OCI-LY7 (cell line): ENCODE results near the gene RASSF4. TPM values are rescaled to one million over a fixed set of nuclear protein-coding genes. Genes with fewer than 3 reads are reported as not detected.

Experiments
- BruUV-seq: library from RNA; stranded (reverse); fragments of 400-500 nt; replicated peaks from 2 replicates; lab custom pipeline; 2021; lab: Mats Ljungman, UMichigan
- CTCF ChIA-PET: fragments of 300-600 bp; sonication (Branson Sonifier 250); formaldehyde crosslinking; loops from one replicate; lab custom pipeline; 2022; ENCODE audit warnings: antibody characterized with exemption; ENCODE audit not compliant: unreplicated experiment; lab: Charles Lee
- POLR2A ChIA-PET: fragments of 300-600 bp; sonication (Branson Sonifier 250); formaldehyde crosslinking; loops from one replicate; lab custom pipeline; 2022; ENCODE audit warnings: antibody characterized with exemption; lab: Charles Lee
- DNase-seq: peaks from one replicate; pipeline ENCODE4 v3.0.0-alpha.2; 2015; ENCODE audit warnings: low spot score
- H2AFZ ChIP-seq: fragments of 200-600 bp; sonication (generic), shearing (Covaris generic); 2 replicates; pipeline ENCODE4 v1.6.1; 2014; ENCODE audit warnings: mild to moderate bottlenecking, antibody characterized with exemption, low read length, moderate library complexity
- H3K27ac ChIP-seq: fragments of 200-600 bp; sonication (generic); 2 replicates; pipeline ENCODE4 v1.5.1; 2014; ENCODE audit warnings: mixed run types, low read depth, mild to moderate bottlenecking, moderate library complexity, low read length, inconsistent platforms; ENCODE audit not compliant: poor library complexity, severe bottlenecking
- H3K36me3 ChIP-seq: fragments of 200-600 bp; sonication (generic); 2 replicates; pipeline ENCODE4 v1.6.1; 2014; ENCODE audit warnings: mild to moderate bottlenecking, antibody characterized with exemption, low read length, moderate library complexity, mixed read lengths; ENCODE audit not compliant: insufficient read depth
- H3K4me1 ChIP-seq: fragments of 200-600 bp; sonication (generic); 2 replicates; pipeline ENCODE4 v1.5.1; 2014; ENCODE audit warnings: mild to moderate bottlenecking, low read length; ENCODE audit not compliant: insufficient read depth, poor library complexity, severe bottlenecking
- H3K4me2 ChIP-seq: fragments of 200-600 bp; sonication (generic); 2 replicates; pipeline ENCODE4 v1.6.1; 2014; ENCODE audit warnings: mild to moderate bottlenecking, low read length
- H3K4me3 ChIP-seq: fragments of 200-600 bp; sonication (generic); 2 replicates; pipeline ENCODE4 v1.5.1; 2014; ENCODE audit warnings: mild to moderate bottlenecking, low read depth, low read length; ENCODE audit not compliant: poor library complexity, severe bottlenecking
- H3K79me2 ChIP-seq: fragments of 200-600 bp; sonication (generic); 2 replicates; pipeline ENCODE4 v1.6.1; 2016; ENCODE audit warnings: low read depth, mild to moderate bottlenecking, low read length, moderate library complexity, mixed read lengths; ENCODE audit not compliant: insufficient read depth
- H3K9me2 ChIP-seq: fragments of 200-600 bp; sonication (generic); 2 replicates; pipeline ENCODE4 v1.6.1; 2016; ENCODE audit warnings: mild to moderate bottlenecking, low read length, mixed read lengths; ENCODE audit not compliant: insufficient read depth
- H3K9me3 ChIP-seq: fragments of 200-600 bp; sonication (generic); 2 replicates; pipeline ENCODE4 v1.6.1; 2014; ENCODE audit warnings: mild to moderate bottlenecking, mixed run types, low read length, mixed read lengths
- H4K20me1 ChIP-seq: fragments of 200-600 bp; sonication (generic); 2 replicates; pipeline ENCODE4 v1.6.1; 2014; ENCODE audit warnings: mild to moderate bottlenecking, antibody characterized with exemption, low read length, moderate library complexity, mixed read lengths; ENCODE audit not compliant: insufficient read depth
- EZH2phosphoT487 ChIP-seq: fragments of 200-600 bp; sonication (generic); IDR thresholded peaks from 2 replicates; pipeline ENCODE4 v1.6.1; 2018; ENCODE audit warnings: low read depth, borderline replicate concordance, mild to moderate bottlenecking, mixed run types, antibody characterized with exemption, low read length, moderate library complexity, mixed read lengths
- intact Hi-C: fragments of 100-400 bp; cut with micrococcal nuclease; formaldehyde crosslinking; loops from one replicate; pipeline ENCODE4 v1.10.0; 2022; ENCODE audit not compliant: unreplicated experiment
- total RNA-seq, 2 experiments: library from RNA; depleted of rRNA in 1 of 2; stranded (reverse); fragments of >200 nt in 1 of 2; shearing (Covaris generic) in 1 of 2; gene quantifications; 2 replicates each; pipeline ENCODE4 v1.2.3, GENCODE V29; 2014 to 2022
- TF ChIP-seq, protein P1 (sequence below): fragments of 200-600 bp; sonication (generic); conservative IDR thresholded peaks from 2 replicates; pipeline ENCODE4 v1.5.1; 2014; ENCODE audit warnings: mild to moderate bottlenecking, antibody characterized with exemption, low read length, moderate library complexity, mixed read lengths

RASSF4 gene
- total RNA-seq, 2 experiments from 2014 or later = 2.6 to 5.3 TPM

DNA sequence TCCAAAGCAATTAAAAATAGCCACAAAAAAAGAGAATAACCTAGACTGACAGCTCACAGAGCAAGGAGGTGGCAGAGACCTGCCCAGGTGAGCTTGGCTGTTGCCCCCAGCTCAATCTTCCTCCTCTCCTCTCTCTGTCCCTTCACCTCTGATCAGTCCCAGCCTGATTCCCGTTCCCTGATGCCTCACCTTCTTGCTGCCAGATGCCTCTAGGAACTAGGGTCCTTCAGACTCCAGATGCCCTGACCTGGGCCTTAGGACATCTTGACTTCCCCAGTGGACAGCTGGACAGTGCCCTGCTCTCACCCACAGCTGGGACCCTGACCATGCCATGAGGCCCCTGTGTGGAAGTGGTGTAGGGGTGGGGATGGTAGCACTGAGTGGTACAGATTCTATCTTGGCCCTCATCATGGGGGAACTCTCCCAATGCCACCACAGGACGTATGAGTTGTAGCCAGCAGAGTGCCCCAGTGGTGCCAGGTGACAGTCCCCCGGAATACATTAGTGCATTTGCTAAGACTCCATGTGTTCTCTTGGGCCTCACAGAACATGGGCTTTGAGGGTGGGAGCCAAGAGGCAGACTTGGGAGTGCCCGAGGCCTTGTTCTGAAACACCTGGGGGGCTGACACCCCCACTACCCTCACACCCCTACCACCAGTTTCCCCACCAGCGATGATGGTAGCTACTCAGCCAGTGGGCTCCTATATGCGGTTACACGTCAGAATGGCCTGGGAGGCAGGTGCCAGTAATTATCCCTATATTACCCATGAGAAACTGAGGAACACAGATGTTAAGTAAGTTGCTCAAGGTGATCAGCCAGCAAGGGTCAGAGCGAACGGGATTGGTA is 17.0 kb downstream of the RASSF4 start:
- POLR2A ChIA-PET = no interaction called here
- BruUV-seq = no TSS peak

DNA sequence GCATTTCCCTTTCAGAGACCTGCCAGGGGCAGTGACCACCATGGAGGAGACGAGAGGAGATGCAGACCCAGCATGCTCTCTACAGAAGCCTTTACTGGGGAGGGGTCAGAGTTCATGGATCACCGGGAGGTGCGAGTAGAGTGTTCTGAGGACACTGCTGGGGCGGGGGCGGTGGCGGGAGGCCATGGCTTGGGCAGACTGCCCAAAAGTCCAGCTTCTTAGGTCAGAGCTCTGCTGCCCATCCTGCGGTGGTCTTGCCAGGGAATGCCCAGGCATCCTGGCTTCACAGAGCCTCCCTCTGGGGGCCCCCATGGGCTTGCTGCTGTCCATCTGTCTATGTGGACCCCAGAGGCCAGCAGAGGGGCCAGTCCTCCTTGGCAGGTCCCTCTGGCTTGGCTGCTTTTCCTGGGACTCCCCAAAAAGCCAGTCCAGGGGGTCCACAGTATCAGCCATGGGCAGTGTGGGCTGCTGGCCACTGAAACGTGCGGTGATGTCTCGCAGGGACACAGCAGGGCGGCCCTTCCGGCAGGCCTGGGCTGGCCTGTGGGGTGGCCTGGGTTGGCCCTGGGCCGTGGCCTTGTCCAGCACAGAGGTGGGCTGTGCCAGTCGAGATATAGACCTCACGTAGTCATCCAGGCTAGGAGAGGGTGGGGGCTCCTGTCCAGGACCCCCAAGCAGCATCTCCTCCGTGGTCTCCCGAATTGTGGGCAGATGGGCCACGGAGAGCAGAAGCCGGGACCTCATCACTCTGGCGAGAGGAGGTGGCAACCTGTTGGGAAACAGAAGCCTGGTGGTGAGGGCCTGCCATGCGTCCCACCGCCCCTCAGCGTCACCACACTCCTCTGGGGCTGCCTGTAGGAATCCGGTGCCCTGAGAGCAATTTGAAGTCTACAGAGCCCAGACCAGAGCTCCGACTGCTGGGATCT is 17.9 kb downstream of the RASSF4 start:
- ChIA-PET POLR2A (interaction anchor here (0.6 kb wide), 1 partner anchor 1116 kb away, joined by 3 read pairs; no protein-coding TSS in a partner anchor), CTCF (no interaction called here)
- Histone ChIP-seq H3K9me3 (no peaks in the 10 kb centered on the region), H3K4me1 (peaks cover 18% of the 10 kb centered on the region), H2AFZ (no peak overlapping the region), H3K4me3 (no peak overlapping the region), H3K79me2 (no peaks in the 10 kb centered on the region), H3K4me2 (no peak overlapping the region), H3K9me2 (no peaks in the 10 kb centered on the region), H3K27ac (no peak overlapping the region), H3K36me3 (no peaks in the 10 kb centered on the region), H4K20me1 (no peaks in the 10 kb centered on the region)
- no TSS peak for BruUV-seq
- intact Hi-C loops = no loop called here
- no peak for DNase-seq
- TF ChIP-seq EZH2phosphoT487 = no peak
- TF ChIP-seq, protein P1, sequence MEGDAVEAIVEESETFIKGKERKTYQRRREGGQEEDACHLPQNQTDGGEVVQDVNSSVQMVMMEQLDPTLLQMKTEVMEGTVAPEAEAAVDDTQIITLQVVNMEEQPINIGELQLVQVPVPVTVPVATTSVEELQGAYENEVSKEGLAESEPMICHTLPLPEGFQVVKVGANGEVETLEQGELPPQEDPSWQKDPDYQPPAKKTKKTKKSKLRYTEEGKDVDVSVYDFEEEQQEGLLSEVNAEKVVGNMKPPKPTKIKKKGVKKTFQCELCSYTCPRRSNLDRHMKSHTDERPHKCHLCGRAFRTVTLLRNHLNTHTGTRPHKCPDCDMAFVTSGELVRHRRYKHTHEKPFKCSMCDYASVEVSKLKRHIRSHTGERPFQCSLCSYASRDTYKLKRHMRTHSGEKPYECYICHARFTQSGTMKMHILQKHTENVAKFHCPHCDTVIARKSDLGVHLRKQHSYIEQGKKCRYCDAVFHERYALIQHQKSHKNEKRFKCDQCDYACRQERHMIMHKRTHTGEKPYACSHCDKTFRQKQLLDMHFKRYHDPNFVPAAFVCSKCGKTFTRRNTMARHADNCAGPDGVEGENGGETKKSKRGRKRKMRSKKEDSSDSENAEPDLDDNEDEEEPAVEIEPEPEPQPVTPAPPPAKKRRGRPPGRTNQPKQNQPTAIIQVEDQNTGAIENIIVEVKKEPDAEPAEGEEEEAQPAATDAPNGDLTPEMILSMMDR = no peak

More for the DNA sequence above, 17.0 kb downstream of the RASSF4 start:
- H3K4me1 ChIP-seq = peaks cover 18% of the 10 kb centered on the region
- H3K9me2 ChIP-seq = no peaks in the 10 kb centered on the region
- TF ChIP-seq EZH2phosphoT487 = no peak
- TF ChIP-seq, protein P1 = no peak
- H2AFZ ChIP-seq = no peak overlapping the region
- no peaks in the 10 kb centered on the region for H3K79me2 ChIP-seq
- no peak overlapping the region for H3K4me3 ChIP-seq
- H3K9me3 ChIP-seq = no peaks in the 10 kb centered on the region
- CTCF ChIA-PET = no interaction called here
- DNase-seq = no peak
- intact Hi-C loops = no loop called here
- H3K36me3 ChIP-seq = no peaks in the 10 kb centered on the region
- H3K4me2 ChIP-seq = no peak overlapping the region
- no peaks in the 10 kb centered on the region for H4K20me1 ChIP-seq
- H3K27ac ChIP-seq = no peak overlapping the region
